ENCODE data around the gene CAV1. TPM values are rescaled to one million over a fixed set of nuclear protein-coding genes. Genes with fewer than 3 reads are reported as not detected.

The CAV1 gene
- total RNA-seq, 1 experiment from 2014 or later: 20.2 TPM

GRCh38 chr7:116539879-116540278 lies 15.0 kb downstream of the CAV1 start:
- Mint-ChIP-seq H3K4me1 (no peaks in the 10 kb centered on the region), H3K27me3 (ENCODE audit: low read depth) (no peaks in the 10 kb centered on the region), H3K9me3 (no peaks in the 10 kb centered on the region; a peak in 1 of 5 replicates), H3K4me3 (no peak overlapping the region), H3K36me3 (ENCODE audit: insufficient read depth in 1 of 3, low read depth in 3 of 3) (peaks cover 0 to 6% (median 3%) of the 10 kb centered on the region in 3 experiments; a peak in 2 of 7 replicates), H3K27ac (no peak overlapping the region)
- DNase-seq: no peak
- H4K20me1 ChIP-seq (ENCODE audit: control insufficient read depth, insufficient read depth, insufficient read length): no peaks in the 10 kb centered on the region
- H3T11ph ChIP-seq (ENCODE audit: low read length): no peak overlapping the region
- no peak for TF ChIP-seq CTCF (conservative IDR thresholded peaks at IDR 0.05)
- no peak overlapping the region for H2BK20ac ChIP-seq (ENCODE audit: low read depth, low read length, poor library complexity, severe bottlenecking)
- H2AK5ac ChIP-seq (ENCODE audit: insufficient read length, low read length): no peak overlapping the region
- no peak overlapping the region for H2BK15ac ChIP-seq (ENCODE audit: low read depth, low read length)
- no peaks in the 10 kb centered on the region; the same call in 1 of the 2 replicates for H3K27me3 ChIP-seq (ENCODE audit: insufficient read depth, low read length)
- H2AFZ ChIP-seq (ENCODE audit: low read length): no peak overlapping the region
- no peak overlapping the region for H4K91ac ChIP-seq (ENCODE audit: insufficient read length, low read depth, low read length)
- H3K9me3 ChIP-seq (ENCODE audit: control insufficient read depth, low read depth, low read length): no peaks in the 10 kb centered on the region
- no CpG with 5 or more reads among the region's 3 CpGs for WGBS (ENCODE audit: extremely low coverage, insufficient read length, low lambda C conversion rate)
- H3K4me2 ChIP-seq (ENCODE audit: insufficient read depth, insufficient read length, low read length): no peak overlapping the region
- H2BK120ac ChIP-seq (ENCODE audit: low read depth, low read length, poor library complexity, severe bottlenecking): no peak overlapping the region
- no peak overlapping the region for H3K23ac ChIP-seq (ENCODE audit: insufficient read length, low read depth, low read length)
- no peak overlapping the region for H2BK5ac ChIP-seq (ENCODE audit: insufficient read length, low read length)
- H3K4ac ChIP-seq (ENCODE audit: low read depth, low read length): no peak overlapping the region
- no peaks in the 10 kb centered on the region for H3K4me1 ChIP-seq (ENCODE audit: insufficient read depth, low read length)
- no peaks in the 10 kb centered on the region for H3K23me2 ChIP-seq (ENCODE audit: insufficient read length, low read depth, low read length, poor library complexity, severe bottlenecking)
- H3K79me2 ChIP-seq (ENCODE audit: insufficient read depth, low read length): no peaks in the 10 kb centered on the region
- no peak overlapping the region for H3K9ac ChIP-seq (ENCODE audit: extremely low read depth, insufficient read length, low read length)
- H3K18ac ChIP-seq (ENCODE audit: insufficient read length, low read depth, low read length): no peak overlapping the region
- no peak overlapping the region for H3K27ac ChIP-seq (ENCODE audit: insufficient read length, low read depth, low read length)
- H4K8ac ChIP-seq (replicated peaks; ENCODE audit: insufficient read length, low read depth, low read length): no peak overlapping the region
- H3K14ac ChIP-seq (ENCODE audit: insufficient read depth, low read length): no peak overlapping the region
- H3K79me1 ChIP-seq (ENCODE audit: insufficient read depth, low read depth, low read length, poor library complexity, severe bottlenecking): no peaks in the 10 kb centered on the region
- H2BK12ac ChIP-seq (ENCODE audit: insufficient read length, low read depth, low read length): no peak overlapping the region
- H4K5ac ChIP-seq (ENCODE audit: insufficient read length, low read depth, low read length): no peak overlapping the region
- no peak overlapping the region for H3K56ac ChIP-seq (ENCODE audit: insufficient read length, low read depth, low read length)

Data from H9 (cell line).